ENCODE measurements around the gene GRIN3B. TPM values are rescaled to one million over a fixed set of nuclear protein-coding genes. Genes with fewer than 3 reads are reported as not detected.
A peak's percentile ranks its signal among the peaks of the same experiment; 100 is the strongest.

Gene GRIN3B
- total RNA-seq, 1 experiment from 2014 or later, result not detected

DNA sequence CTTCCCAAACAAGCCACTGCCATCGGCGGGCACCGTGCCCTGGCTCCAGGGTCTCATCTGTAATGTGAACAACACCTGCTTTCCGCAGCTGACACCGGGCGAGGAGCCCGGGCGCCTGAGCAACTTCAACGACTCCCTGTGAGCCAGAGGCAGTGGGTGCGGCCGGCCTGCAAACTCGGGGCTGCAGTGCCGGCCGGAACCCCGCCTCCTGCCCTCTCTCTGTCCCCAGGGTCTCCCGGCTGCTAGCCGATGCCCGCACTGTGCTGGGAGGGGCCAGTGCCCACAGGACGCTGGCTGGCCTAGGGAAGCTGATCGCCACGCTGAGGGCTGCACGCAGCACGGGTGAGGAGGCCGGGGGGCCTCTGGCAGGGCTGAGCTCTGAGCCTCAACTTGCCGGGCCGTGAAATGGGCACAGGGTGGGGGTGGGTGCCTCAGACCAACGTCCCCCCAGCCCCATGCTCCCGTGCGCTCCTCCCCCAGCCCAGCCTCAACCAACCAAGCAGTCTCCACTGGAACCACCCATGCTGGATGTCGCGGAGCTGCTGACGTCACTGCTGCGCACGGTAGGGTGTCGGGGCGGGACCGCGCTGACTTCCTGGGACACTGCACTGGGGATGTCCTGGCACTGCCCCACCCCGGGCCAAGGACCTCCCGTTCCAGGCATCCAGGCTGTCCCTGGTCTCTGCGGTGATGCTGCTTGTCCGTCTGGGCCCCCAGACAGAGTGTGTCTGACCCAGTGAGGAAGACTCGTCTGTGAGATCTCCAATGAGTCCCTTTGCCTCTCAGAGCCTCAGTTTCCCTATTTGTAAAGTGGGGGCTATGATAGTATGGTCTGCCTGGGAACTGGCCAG lies 41.8 kb downstream of the GRIN3B start:
- DNase-seq (ENCODE audit: low spot score), result no peak

DNA sequence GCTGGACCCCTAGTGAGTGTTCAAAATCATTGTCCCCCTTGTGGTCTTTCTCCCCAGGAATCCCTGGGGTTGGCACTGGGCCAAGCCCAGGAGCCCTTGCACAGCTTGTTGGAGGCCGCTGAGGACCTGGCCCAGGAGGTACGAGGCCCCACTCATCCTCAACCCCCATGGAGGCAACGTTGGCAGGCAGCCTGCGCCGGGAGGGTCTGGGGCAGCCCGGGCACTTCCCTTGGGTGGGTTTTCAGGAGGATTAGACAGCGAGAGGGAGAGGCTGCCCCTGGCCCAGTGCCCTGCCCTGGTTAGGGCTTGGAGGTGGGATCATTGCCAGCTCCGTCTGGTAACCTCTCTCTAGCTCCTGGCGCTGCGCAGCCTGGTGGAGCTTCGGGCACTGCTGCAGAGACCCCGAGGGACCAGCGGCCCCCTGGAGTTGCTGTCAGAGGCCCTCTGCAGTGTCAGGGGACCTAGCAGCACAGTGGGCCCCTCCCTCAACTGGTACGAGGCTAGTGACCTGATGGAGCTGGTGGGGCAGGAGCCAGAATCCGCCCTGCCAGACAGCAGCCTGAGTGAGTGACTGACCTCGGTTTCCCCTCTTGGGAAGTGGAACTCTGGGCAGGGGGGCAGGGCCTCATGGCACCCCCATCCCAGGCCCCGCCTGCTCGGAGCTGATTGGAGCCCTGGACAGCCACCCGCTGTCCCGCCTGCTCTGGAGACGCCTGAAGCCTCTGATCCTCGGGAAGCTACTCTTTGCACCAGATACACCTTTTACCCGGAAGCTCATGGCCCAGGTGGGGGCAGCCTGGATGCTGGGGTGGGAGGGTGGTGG lies 42.7 kb downstream of the GRIN3B start:
- DNase-seq (ENCODE audit: low spot score), result no peak

GRCh38 chr19:1045247-1045603 lies 45.0 kb downstream of the GRIN3B start:
- no peak for DNase-seq (ENCODE audit: low spot score)

DNA sequence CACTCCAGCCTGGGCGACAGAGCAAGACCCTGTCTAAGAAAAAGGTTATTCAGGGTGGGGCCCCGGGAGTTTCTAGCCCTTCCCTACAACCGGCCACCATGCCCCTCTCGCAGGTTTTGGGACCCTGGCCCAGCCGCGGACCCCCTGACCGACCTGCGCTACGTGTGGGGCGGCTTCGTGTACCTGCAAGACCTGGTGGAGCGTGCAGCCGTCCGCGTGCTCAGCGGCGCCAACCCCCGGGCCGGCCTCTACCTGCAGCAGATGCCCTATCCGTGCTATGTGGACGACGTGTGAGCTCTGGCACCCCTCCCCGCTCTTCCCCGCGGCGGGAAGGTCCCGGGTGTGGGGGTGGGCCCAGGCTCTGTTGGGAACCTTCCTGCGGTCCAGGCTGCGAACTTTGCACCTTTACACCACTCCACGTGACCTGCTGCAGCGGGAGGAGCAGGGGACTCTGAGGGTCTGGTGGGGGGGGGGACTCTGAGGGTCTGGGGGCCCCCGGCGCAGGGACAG lies 46.0 kb downstream of the GRIN3B start:
- no peak for DNase-seq (ENCODE audit: low spot score)

DNA sequence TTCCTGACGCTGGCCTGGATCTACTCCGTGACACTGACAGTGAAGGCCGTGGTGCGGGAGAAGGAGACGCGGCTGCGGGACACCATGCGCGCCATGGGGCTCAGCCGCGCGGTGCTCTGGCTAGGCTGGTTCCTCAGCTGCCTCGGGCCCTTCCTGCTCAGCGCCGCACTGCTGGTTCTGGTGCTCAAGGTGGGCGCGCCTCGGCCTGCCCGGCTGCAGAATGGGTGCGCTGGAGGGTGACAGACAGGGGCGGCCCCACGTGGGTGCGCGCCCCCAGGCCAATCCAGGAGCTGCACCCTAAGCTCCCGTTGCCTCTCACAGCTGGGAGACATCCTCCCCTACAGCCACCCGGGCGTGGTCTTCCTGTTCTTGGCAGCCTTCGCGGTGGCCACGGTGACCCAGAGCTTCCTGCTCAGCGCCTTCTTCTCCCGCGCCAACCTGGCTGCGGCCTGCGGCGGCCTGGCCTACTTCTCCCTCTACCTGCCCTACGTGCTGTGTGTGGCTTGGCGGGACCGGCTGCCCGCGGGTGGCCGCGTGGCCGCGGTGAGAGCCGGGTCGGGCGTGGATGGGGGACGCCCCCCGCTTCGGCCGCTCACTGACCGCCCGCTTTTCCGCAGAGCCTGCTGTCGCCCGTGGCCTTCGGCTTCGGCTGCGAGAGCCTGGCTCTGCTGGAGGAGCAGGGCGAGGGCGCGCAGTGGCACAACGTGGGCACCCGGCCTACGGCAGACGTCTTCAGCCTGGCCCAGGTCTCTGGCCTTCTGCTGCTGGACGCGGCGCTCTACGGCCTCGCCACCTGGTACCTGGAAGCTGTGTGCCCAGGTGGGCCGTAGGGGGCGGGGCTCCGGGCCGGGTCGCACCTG lies 46.8 kb downstream of the GRIN3B start:
- no peak for DNase-seq (ENCODE audit: low spot score)

DNA sequence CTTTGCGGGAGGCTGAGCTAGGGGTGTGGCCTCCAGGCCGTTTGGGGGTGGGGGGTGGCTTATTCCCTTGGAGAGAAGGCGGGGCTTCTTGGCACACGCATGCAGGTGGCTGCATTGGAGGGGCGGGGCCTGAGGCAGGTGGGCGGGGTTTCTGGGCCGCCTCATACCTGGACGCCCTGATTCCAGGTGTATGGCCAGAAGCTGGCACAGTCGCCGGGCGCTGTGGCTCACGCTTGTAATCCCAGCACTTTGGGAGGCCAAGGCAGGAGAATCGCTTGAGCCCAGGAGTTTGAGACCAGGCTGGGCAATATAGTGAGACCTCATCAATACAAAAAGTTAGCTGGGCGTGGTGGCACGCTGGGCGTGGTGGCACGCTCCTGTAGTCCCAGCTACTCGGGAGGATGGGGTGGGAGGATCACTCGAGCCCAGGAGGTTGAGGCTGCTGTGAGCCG lies 47.5 kb downstream of the GRIN3B start:
- DNase-seq (ENCODE audit: low spot score), result no peak

- DNase-seq (ENCODE audit: low spot score), result no peak
These were observed 48.9 kb downstream of the GRIN3B start for GRCh38 chr19:1049106-1049505.

GRCh38 chr19:1049800-1050199 lies 49.6 kb downstream of the GRIN3B start:
- no peak for DNase-seq (ENCODE audit: low spot score)

GRCh38 chr19:1050989-1051788 lies 51.0 kb downstream of the GRIN3B start:
- no peak for DNase-seq (ENCODE audit: low spot score)

DNA sequence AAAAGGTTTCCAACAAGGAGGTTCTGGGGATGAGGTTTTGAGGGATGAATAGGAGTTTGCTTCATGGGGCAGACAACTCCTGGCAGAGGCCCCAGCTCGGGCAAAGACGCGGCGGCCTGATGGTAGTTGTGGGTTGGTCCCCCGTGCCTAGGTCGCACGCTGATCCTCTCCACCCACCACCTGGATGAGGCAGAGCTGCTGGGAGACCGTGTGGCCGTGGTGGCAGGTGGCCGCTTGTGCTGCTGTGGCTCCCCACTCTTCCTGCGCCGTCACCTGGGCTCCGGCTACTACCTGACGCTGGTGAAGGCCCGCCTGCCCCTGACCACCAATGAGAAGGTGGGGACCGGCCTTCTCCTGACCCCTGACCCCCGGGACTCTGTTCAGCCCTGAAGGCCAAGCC lies 51.6 kb downstream of the GRIN3B start:
- DNase-seq (ENCODE audit: low spot score), result no peak

DNA sequence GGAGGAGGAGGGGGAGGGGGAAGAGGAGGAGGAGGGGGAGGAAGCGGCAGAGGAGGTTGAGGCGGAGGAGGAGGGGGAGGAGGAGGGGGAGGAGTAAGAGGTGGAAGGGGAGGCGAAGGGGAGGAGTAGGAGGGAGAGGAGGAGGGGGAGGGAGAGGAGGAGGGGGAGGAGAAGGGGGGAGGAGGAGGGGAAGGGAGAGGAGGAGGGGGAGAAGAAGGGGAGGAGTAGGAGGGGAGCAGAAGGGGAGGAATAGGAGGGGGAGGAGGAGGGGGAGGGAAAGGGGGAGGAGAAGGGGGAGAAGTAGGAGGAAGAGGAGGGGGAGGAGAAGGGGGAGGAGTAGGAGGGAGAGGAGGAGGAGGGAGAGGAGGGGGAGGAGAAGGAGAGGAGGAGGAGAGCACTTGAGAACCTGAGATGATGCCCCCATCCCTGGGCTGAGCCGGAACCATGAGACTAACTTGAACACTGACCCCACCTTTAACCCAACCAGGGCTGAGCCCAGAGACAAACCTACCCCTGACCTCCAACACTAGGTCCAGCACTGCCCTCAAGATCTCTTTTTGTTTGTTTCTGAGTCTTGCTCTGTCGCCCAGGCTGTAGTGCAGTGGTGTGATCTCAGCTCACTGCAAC lies 52.2 kb downstream of the GRIN3B start:
- no peak for DNase-seq (ENCODE audit: low spot score)

DNA sequence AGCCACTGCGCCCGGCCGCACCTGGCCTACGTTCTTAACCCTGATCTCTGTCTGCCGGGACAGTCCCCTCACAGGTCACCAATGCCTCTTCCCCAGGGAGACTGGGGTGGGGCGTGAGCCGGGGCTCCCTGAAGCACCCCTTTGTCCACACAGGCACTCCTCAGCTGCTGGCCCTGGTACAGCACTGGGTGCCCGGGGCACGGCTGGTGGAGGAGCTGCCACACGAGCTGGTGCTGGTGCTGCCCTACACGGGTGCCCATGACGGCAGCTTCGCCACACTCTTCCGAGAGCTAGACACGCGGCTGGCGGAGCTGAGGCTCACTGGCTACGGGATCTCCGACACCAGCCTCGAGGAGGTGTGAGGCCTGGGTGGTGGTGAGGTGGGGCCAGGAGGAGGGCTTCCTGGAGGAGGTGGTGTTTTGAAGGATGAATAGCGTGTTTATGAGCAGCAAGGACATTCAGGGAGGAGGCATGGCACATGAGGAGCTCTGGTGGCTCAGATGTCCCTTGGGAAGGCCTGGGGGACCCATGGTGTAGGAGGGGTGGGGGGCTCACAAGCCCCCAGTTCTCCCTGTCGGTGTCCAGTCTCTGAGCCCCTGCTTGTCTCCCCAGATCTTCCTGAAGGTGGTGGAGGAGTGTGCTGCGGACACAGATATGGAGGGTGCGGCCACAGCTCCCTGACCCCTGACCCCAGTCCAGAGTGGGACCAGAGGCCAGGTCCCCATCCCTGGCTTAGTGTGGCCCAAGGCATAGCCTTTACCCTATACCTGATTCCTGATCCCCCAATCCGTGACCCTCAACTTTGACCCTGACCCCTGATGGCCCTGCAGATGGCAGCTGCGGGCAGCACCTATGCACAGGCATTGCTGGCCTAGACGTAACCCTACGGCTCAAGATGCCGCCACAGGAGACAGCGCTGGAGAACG lies 53.2 kb downstream of the GRIN3B start:
- DNase-seq (ENCODE audit: low spot score), result no peak

DNA sequence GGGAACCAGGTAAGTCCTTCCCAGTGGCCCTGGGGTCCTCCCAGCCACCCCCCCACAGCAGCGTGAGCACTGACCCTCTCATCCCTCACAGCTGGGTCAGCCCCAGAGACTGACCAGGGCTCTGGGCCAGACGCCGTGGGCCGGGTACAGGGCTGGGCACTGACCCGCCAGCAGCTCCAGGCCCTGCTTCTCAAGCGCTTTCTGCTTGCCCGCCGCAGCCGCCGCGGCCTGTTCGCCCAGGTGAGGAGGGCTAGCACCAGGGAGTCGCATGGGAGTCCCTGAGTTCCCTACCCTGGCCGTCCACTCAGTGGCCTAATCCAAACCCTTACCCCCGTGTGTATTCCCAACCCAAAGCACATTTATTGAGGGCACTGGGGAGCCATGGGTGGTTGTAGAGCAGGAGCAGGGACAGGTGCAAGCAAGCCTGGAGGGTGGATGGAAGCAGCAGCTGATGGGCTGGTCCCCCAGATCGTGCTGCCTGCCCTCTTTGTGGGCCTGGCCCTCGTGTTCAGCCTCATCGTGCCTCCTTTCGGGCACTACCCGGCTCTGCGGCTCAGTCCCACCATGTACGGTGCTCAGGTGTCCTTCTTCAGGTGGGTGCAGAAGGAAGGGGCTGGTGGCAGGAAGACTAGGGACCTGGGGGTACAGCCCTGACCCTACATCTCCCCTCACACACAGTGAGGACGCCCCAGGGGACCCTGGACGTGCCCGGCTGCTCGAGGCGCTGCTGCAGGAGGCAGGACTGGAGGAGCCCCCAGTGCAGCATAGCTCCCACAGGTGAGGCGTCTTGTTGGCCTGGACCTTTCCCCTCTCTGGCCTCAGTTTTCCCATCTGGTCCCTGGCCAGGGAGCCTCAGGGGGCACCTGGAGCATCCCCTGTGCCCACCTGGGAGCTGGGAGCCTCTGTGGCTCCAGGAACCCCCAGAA lies 54.1 kb downstream of the GRIN3B start:
- no peak for DNase-seq (ENCODE audit: low spot score)

DNA sequence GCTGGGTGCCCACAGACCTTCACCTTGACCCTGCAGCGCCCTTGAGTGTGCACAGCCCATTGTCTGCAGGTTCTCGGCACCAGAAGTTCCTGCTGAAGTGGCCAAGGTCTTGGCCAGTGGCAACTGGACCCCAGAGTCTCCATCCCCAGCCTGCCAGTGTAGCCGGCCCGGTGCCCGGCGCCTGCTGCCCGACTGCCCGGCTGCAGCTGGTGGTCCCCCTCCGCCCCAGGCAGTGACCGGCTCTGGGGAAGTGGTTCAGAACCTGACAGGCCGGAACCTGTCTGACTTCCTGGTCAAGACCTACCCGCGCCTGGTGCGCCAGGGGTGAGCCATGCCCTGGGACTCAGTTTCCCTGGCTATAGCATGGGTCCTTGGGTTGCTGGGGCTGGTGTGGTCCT lies 54.8 kb downstream of the GRIN3B start:
- no peak for DNase-seq (ENCODE audit: low spot score)

DNA sequence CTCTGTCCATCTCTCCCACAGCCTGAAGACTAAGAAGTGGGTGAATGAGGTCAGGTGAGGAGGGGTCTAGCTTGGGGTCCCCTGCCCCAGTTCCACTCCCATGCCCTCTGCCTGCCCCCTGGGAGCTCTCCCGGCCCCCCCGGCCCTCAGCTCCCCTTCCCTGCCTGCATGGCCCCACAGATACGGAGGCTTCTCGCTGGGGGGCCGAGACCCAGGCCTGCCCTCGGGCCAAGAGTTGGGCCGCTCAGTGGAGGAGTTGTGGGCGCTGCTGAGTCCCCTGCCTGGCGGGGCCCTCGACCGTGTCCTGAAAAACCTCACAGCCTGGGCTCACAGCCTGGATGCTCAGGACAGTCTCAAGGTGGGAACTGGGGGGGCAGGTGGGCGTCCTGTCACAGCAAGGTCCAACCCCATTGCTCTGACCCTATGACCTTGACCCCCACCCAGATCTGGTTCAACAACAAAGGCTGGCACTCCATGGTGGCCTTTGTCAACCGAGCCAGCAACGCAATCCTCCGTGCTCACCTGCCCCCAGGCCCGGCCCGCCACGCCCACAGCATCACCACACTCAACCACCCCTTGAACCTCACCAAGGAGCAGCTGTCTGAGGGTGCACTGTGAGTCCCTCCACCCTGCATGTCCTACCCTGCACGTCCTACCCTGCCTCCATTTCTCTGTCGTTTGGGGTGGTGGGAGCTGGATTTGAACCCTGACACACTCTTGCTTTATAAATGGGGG lies 55.8 kb downstream of the GRIN3B start:
- no peak for DNase-seq (ENCODE audit: low spot score)

DNA sequence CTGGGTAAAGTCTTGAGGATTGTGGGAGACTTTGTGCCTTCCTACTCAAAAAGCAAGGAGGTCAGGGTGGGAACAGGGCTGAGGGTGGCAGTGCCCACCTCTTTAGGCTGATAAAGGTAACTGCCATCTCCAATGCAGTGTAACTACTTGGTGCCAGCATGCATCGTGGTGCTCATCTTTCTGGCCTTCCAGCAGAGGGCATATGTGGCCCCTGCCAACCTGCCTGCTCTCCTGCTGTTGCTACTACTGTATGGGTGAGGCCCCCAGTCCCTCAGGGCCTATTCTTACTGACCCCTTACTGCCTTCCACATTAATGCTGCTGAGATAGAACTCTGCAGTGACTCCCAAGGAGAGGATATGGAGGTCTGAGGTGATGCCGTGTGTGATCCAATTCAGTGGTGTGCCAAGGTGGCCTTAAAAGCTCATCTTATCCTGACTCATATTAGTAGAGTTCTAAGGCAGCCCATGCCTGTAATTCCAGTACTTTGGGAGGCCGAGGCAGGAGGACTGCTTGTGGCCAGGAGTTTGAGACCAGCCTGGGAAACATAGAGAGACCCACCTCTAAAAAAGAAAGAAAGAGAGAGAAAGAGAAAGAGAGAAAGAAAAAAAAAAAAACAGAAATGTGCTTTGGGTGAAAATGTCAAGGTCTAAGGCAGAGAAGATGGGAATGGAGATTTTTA lies 57.1 kb downstream of the GRIN3B start:
- DNase-seq (ENCODE audit: low spot score), result peak; percentile 57

DNA sequence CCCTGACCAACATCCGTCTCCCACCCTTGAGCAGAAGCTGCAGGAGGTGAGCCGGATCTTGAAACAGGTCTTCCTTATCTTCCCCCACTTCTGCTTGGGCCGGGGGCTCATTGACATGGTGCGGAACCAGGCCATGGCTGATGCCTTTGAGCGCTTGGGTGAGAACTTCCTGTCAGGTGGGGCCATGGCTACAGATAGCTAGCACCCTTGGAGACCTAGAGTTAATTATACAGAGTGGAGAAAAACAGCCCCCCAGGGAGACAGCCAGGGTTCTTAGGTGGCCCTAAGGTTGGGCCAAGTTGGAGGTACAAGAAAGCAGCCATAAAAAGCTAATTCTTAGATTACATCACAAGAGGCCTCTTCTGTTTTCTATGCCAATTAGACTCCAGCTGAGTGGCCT lies 57.9 kb downstream of the GRIN3B start:
- DNase-seq (ENCODE audit: low spot score), result no peak

Measured in H4 (cell line).